DMS153 (cell line): ENCODE data around the gene F2RL2.

ENCODE experiments used
- DNase-seq: peaks from one replicate; lab custom pipeline; 2025; lab: John Stamatoyannopoulos, UW

The F2RL2 gene, protein sequence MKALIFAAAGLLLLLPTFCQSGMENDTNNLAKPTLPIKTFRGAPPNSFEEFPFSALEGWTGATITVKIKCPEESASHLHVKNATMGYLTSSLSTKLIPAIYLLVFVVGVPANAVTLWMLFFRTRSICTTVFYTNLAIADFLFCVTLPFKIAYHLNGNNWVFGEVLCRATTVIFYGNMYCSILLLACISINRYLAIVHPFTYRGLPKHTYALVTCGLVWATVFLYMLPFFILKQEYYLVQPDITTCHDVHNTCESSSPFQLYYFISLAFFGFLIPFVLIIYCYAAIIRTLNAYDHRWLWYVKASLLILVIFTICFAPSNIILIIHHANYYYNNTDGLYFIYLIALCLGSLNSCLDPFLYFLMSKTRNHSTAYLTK

GRCh38 chr5:76622973-76623596 is at the start of gene F2RL2:
F2RL2 (minus strand) TSS chr5:76623403; CDS start chr5:76623230, 173 bp downstream.
- DNase-seq = no peak

DNA sequence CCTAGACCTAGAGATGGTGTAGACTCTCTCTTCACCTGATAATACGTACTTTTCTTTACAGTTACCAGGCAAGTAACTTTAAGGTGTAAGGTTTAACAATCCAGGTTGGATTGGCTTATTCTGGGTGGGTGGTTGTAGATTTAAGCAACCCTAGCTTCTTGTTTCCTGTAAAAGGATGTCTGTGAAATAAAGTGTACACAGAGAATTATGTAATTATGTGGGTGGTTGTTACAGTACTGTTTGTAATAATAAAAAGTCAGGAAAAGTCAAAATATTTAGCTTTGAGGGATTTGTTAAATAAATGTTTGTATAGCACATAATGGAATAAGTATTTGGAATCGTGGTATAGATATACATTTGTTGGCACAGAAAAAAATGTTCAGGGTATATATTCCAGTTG is 49.0 kb upstream of the F2RL2 start:
- no peak for DNase-seq

GRCh38 chr5:76670508-76670907 is 47.3 kb upstream of the F2RL2 start:
- DNase-seq = no peak

DNA sequence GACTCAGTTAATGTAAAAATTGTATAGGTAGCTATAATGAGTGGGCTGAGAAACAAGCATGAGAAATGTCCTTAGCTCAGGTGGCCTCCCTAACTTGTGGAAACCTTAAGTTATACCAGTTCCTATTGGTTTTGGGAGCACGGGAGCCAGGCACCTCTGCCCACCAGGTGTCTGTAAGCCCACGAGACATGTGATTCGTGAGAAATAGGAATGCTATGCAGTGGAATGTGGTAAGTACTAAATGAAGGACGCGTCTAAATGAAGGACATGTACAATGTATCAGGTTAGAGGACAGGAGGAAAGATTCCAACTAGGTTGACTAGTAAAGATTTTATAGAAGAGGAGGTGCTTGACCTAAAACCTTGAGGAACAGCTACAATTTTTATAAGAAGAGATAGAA is 46.0 kb upstream of the F2RL2 start:
- DNase-seq = no peak

DNA sequence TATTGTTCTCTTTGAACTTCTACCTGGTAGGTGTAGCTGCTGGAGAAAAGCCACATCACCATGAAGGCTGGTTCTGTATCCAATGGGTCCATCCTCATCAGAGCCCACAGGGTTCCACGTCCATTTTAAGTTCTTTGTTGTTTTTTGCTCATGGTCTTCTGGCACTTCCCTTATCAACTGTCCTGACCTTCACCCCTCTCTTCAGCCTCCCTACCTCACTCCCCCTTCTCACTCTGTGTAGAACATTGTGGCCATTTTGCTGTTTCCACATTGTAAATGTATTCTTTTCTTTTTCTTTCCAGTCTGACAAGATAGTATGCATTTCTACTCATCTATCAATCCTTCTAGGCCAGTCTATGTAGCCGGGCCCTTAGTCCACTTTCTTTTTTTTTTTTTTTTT is 44.3 kb upstream of the F2RL2 start:
- DNase-seq = no peak

GRCh38 chr5:76664079-76664478 is 40.9 kb upstream of the F2RL2 start:
- no peak for DNase-seq

GRCh38 chr5:76663573-76663972 is 40.4 kb upstream of the F2RL2 start:
- no peak for DNase-seq

DNA sequence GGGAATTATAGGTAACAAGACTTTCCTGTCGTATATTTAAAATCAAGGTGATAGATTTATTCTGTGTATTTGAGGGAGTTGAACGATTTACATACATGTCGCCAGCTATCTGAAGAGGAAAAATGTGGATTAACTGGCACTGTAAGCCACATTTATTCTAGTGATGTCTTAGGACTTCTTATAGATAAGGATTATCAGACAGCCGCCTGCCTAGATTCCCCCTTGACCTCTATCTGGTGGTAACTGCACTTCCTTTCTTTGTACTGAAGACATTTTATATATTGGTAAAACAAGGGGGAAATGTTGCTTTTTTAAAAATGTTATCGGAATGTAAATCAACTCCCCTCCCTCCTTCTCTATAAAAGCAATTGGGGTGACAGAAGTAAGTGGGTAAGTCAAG is 39.3 kb upstream of the F2RL2 start:
- DNase-seq = no peak

- DNase-seq = no peak
Measured at GRCh38 chr5:76660360-76660759, 37.2 kb upstream of the F2RL2 start.

DNA sequence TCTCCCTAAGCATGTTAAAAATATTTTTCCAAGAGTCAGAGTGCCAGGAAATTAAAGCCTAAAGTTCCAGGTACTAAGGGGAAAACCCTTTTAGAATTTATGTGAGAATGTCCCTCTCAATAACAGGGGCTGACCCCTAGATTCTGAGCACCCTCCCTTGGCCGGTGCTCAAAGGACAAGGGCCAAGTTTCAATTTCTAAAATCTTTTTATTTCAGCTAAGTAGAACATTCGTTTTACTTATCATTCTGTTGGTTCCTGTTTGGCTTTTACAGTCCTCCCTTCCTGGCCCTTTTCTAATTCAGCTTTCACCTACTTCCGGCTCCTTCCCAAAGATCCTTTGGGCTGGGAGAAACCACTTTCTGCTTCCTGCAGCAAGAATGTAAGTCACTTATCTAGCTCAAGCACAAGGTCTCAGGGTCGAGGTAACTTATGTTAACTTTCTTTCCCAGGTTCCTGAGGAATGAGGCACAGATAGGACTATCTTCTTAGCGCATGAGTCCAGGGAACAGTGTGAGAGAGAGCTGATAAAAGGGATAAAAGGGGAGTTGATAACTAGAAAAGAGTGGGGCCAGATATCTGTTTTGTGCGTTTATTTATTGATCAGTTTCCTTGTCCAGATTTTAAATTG is 34.6 kb upstream of the F2RL2 start:
- no peak for DNase-seq

GRCh38 chr5:76657091-76657490 is 33.9 kb upstream of the F2RL2 start:
- no peak for DNase-seq

GRCh38 chr5:76652809-76653414 is 29.7 kb upstream of the F2RL2 start:
- DNase-seq = no peak

GRCh38 chr5:76649140-76649539 is 25.9 kb upstream of the F2RL2 start:
- no peak for DNase-seq

DNA sequence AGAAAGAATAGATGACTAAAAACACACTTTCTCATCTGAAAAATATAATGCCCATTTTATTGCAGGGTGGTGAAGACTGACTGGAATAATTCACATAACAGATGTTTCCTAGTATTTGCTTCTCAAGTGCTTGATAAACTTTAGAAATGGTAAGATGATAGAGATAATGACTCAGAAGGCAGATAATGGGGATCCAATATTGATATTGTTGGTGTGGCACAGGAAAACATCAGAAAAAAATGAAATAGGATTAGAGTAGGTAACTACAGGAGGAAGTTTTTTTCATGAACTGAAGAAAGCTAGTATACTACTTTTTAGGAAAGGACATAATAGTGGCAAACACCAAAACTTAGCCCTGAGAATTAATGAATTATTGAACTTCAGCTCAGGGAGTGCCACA is 20.2 kb upstream of the F2RL2 start:
- DNase-seq = no peak

DNA sequence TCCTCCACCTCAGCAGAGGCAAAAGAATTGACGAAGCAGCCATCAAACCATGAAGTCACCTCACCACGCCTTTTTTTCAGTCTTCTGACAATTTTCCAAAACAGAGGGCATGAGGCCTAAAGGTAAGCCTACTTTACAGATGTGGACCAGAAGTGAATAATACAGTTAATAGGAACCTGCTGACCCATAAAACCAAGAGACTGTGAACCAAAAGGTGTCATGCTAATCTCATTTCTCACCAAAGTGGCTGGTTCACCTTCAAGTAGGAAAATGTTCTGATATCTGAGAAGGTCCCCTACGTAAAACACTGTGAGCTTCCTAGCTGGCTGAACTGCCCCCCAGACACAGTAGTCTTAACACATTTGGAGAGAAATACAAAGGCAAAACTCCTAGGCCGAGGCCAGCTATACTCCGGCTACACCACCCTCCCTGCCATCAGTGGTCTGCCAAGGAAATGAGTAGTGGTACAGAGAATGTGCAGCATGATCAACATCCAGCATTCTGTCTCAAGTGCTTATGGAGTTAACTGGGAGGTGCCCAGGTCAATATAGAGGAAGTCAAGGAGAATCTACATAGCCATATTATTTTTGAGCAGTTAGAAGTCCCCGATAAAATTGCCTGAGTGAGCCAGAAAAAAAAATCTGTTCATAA is 19.3 kb upstream of the F2RL2 start:
- DNase-seq = no peak

GRCh38 chr5:76641514-76642120 is 18.4 kb upstream of the F2RL2 start:
- no peak for DNase-seq

DNA sequence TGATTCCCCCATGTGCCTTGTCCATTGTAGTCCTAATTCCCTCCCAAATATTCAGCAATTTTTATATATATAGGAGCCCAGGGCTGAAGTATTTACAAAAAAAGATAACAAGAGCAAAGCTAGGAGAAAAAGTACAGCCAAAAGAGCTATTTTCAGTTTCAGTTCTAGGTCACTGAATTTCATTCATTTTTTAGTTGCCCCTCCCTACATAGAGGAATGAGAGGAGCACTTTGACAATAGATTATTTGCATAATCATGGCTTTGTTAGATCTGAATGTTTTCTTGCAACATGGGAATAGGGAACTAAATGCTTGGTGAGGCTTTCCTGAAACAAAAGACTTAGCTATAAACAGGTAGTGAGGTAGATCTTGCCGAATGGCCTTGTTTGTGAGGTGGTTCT is 15.3 kb upstream of the F2RL2 start:
- no peak for DNase-seq

DNA sequence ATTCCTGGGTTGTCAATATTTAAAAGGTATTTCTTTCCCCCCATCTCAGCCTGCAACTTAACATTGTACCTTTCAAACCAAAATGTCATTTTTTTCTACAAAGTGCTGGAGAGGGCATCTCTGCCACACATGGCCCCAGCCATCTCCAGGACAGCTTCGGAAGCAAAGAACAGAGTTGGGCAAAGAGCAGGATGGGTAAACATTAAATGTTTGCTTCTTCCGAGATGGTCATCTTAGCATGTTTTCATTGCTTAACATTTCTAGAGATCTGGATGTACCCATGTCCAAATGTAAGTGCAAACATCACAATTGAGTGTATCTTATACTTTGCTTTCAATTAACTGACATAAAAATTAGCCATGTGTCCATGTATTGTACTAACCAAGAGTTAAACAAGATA is 14.3 kb upstream of the F2RL2 start:
- DNase-seq = no peak

GRCh38 chr5:76634661-76635060 is 11.5 kb upstream of the F2RL2 start:
- no peak for DNase-seq

DNA sequence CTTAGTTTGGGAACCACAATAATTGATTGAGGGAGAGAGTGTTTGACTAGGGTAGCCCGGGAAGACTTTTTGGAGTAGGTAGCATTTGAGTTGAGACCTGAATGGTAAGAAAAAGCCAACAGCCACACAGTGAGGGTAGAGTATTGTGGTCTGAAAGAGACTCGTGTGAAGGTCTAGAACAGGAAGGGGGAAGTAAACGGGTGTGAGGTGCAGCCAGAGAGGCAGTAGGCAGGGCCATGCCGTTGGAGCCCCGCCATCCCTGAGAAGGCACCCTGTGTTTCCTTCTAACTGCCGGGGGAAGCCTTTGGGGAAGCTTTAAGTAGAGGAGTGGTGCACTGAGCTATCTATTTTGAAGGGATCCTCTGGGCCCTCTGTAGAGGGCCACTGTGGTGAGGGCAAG is 3.5 kb upstream of the F2RL2 start:
- DNase-seq = no peak

- DNase-seq = no peak
Measured at GRCh38 chr5:76625087-76625815, 2.0 kb upstream of the F2RL2 start.
